ENCODE measurements around the gene TASP1. TPM values are rescaled to one million over a fixed set of nuclear protein-coding genes. Genes with fewer than 3 reads are reported as not detected.
"Not testable (repeated sequence)": the region's sequence is repeated elsewhere in the genome, so short reads cannot be mapped to it uniquely, and the experiment has no call there.

Gene TASP1, protein sequence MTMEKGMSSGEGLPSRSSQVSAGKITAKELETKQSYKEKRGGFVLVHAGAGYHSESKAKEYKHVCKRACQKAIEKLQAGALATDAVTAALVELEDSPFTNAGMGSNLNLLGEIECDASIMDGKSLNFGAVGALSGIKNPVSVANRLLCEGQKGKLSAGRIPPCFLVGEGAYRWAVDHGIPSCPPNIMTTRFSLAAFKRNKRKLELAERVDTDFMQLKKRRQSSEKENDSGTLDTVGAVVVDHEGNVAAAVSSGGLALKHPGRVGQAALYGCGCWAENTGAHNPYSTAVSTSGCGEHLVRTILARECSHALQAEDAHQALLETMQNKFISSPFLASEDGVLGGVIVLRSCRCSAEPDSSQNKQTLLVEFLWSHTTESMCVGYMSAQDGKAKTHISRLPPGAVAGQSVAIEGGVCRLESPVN
- 4.6 TPM for polyA plus RNA-seq (2013, experiment 1 of 2; ENCODE audit: insufficient read length)
- polyA plus RNA-seq (2013, experiment 2 of 2; ENCODE audit: insufficient read length) = 4.3 TPM

DNA sequence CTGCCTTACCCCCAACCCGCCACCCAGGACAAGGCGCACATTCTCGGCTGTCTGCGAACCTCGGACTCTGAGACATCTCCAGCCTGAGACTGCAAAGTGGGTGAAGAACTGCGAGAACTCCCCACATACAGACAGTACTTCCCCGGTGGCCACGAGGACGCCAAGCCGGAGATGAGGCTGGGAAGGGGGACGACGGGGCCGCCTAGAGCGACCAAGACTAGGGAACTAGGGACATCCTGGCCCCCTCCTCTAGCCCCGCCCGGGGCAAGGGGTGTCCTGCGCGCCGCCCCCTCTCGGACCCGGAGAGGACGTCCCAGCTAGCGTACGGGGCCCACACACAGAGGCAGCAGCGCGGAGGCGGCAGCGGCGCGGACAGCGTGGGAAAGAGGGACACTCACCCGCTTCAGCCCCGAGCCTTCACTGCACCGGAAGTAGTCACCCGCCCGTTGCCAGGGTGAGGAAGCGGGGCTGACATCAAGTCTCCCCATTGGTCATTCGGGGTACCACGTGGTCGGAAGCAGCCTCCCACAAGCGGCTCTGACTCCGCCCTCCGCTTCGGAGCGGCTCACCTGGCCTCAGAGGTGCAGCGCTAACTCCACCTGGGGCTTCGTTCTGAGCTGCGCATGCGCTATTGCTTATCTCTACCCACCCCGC, at the start of gene TASP1:
Gene TASP1 (minus strand): TSS at position 437 of the 654 bp plus-strand sequence. CDS start 8,854 bp downstream, outside the sequence.
- DNase-seq = peak; percentile 93

DNA sequence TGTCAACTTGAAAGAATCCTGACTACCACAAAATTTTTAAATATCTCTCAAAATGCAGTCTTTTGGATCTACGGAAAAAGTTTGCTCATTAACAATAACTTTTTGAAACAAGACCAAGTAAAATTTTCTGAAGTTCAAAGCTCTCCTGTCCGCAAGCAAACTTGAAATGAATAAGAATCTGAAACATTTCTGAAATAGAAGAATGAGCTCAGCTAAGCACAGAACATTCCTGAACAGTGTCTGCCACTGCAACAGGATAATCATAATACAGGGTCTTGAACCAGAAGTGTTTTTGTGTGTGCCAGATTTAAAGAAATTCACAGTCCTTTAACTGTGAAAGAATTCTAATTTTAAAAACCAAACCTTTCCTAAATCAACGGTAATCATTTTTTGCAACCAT, 49.1 kb upstream of the TASP1 start:
- DNase-seq = no peak

DNA sequence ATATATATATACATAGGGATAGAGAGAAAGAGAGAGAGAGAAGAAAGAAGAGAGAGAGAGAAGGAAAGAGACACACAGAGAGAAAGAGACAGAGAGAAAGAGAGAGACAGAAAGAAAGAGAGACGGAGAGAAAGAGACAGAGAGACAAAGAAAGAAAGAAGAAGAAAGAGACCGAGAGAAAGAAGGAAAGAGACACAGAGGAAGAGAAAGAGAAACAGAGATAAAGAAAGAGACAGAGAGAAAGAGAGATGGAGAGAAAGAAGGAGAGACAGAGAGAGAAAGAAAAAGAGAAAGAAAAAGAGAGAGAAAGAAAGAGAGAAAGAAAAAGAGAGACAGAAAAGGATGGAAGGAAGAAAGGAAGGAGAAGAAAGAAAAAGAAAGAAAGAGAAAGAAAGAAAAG, 46.9 kb upstream of the TASP1 start:
- DNase-seq = no peak

DNA sequence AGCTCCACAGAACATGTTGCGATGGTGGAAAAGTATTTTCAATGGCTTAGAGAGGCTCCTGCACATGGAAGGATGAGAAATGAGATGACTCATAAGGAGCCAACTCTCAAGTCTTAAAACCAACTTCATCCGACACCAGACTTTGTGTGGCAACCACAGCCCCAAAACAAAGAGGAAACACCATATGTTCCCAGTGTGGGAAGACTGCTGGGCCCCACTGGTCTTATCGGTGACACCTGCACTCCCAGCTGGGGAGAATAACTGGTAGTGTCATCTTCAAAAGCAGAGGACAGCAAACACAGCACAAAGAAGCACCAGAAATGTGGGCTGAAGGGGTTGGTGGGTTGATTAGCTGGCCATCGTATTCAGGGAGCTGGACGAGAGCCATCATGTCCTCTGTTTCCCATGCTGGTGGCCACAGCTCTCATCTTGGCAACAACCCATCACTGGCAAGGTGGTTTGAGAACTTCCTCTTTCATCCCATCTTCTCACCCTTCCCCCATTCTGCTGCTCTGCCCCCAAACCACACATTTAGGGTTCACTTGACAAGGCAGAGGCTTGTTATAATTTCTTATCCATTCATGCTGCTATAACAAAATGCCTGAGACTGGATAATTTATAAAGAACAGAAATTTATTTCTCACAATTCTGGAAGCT, 46.0 kb upstream of the TASP1 start:
- no peak for DNase-seq

DNA sequence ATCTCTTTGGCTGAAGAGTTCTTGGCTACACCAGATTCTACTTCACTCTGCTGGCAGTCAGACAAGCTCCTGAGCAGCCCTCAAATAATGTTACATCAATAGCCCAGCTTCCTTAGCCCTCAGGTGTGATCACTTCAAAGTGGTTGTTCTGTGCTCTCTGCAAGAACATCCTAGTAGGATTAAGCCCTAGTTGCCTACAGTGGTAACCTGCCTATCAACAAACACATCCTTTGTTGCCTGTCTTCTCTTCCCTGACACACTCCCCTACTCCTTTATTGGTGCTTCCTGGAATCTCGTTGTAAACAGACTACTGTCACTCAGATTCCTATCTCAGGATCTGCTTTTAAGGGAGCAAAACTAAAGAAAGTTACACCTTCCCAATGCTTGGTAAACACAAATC, 45.1 kb upstream of the TASP1 start:
- no peak for DNase-seq

DNA sequence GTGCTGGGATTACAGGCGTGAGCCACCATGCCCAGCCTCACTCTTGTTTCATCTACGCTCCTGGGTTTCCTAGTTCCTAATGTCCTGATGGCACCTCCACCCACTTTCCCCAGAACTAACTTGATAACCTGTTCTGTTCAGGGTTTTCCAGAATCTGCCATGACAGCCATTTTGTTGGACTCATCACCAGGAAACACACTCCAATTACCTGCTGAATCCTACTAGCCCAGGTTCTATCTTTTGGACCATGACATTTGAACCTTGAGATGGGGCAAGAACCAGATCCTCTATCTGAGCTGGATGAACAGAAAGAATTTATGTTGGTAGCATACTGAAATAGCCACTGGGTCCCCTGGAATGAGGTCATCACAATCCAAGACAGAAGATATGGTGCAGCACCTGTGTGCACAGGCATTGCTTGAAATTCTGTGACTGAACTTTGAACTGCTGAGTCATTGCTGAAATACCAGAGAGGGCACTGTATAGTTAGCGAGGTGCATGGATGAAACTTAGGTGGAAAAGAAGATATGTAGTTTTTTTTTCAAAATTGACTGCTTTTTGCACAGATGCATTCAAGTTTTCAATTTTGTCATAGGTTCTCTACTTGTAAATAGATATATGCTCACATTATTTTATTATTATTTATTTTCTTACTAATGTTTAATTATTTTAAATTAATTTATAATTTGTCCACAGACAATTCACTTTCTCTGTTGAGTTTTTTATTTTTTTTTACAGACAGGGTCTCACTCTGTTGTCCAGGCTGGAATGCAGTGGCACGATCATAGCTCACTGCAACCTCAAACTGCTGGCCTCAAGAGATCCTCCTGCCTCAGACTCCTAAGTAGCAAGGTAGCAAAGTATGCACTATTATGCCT, 42.8 kb upstream of the TASP1 start:
- DNase-seq = no peak

DNA sequence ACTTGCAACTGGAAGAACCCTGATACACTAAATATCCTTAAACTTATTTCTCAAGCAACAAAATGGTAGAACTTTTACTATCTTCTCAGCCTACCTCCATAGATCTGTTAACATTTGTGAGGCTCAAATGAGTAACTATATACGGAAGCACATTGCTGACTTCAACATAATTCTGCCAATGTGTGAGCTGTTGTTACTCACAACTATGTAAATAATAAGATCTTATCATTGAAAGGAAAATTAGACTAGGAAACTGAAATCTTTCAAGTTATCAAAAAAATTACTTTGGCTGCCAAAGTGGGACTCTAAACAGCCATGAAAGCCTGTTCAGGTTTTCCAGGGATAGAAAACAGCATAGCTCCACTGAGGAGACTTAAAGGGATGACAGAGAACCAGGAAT, 40.2 kb upstream of the TASP1 start:
- no peak for DNase-seq

DNA sequence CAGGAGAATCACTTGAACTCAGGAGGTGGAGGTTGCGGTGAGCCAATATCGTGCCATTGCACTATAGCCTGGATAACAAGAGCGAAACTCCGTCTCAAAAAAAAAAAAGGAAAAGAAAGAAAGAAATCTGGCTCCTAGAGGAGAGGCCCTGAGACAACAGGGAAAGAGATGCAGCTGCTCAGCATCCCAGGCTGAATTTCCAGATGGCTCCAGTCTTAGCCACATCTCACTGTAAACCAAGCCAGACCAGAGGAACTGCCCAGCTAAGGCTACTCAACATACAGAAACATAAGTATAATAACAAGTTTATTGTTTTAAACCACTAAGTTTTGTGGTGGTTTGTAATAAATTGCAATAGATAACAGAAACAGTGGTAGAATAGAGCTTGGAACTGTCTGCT, 38.5 kb upstream of the TASP1 start:
- DNase-seq = no peak

DNA sequence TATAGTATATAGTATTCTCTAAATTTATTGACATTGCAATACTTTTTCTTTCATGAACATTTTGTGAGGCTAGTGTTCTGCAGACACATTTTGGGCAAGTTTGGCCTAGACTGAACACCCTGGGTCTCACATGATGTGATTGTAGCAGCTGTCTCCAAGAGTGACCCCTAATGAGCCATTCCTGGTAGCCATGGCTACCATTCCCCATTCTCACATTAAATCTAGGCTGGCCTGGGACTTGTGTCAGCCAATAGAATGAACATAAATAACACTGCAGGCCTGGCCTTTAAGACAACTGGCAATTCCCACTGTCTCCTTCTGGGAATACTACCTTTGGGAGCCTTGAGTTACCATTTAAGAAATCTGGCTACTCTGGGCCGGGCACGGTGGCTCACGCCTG, 38.0 kb upstream of the TASP1 start:
- DNase-seq = no peak

DNA sequence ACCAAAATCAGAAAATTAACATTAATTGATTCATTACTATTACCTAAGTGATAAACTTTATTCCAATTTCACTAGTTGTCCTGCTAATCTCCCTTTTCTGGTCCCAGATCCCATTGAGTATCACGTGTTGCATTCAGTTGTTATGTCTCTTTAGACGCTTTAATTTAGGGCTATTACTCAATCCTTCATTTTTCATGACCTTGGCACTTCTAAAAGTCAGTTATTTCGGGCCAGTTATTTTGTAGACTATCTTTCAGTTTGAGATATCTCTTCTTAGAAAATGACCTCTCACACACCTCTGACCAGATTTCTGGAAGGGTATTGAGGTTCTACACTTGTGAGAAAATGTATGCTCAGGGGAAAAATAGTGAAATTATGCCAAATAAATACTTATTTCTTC, 34.0 kb upstream of the TASP1 start:
- DNase-seq = no peak

DNA sequence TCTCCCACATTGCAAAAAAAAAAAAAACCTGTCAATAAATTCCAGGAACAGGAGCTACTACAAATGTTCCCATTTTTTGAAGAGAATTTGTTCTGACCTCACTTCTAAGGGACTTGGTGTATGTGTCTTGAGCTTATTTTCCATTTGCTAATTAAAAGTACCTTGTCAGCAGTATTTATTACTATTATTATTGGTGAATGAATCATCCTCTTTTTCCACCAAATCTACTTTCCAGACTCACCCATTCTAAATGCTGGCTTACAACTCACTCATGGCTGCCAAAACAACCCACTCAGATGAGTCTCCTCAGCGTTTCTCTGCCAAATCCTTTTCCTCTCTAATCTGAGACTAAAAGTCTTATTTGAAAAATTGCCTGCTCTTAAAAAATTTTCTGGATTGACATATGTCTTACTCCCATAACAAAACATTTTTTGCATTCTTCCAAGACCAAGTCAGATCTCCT, 33.2 kb upstream of the TASP1 start:
- DNase-seq = peak; percentile 89

DNA sequence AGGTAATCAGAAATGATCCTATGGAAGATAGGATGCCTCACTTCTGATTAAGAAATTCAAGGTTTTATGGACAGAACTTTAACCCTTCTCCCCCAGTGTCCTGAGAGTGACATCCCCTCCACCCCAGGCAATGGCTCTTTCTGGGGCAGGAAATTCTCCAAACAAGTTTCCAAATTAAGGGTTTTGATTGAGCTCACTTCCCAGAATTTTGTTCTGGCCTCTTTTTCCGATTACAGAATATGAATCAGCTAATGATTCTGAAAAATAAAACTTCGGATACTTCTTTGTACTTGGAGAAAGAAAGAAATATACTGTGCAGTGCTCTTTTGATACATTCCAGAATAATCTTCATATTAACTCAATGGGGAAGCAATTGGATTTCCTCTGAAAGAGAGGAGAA, 32.8 kb upstream of the TASP1 start:
- no peak for DNase-seq

DNA sequence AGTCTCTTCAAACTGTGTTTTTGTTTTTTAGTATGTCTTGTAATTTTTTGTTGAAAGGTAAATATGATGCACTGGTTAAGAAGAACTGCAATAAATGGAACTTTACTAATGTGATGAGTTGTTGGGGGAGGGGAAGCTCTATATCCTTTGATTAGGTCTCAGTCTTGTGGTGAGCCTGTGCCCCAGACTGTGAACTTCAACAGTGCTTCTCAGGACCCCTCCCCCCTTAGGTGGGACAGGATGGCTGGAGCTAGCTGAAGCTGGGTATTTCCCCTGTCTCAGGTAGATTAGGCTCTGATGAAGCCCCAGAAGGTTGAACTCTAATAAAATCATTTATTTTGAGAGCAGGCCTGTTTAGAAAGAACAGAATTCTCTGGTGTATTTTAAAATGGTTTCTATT, 31.4 kb upstream of the TASP1 start:
- no peak for DNase-seq

DNA sequence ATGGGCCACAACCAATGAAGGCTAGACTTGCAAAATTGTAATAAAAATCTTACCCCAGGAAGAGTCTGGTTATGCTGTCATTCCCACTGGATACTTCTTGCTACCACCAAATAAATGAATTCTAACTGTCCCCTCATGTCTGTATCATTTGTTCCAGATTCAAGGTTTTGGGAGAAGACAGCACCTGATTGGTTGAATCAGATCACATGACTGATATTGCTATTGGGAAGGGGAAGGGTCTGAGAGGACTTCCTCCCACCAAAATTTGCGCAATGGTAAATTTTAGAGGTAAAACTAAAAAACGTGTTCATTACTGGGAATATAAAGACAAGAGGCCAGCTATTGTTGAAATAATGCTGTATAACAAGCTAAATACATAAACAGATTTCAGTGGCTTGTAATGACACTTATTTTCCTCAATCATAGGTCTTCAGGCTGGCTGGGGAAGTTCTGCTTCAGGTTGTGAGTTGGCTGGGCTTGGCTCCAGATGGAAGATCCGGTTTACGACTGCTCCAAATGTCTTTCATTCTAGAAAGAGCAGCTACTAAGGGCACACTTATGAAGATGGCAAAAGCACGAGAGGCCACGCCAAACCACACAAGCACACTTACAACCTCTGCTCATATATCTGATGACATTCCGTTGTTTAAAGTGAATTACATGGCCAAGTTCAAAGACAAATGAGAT, 27.1 kb upstream of the TASP1 start:
- DNase-seq = no peak

DNA sequence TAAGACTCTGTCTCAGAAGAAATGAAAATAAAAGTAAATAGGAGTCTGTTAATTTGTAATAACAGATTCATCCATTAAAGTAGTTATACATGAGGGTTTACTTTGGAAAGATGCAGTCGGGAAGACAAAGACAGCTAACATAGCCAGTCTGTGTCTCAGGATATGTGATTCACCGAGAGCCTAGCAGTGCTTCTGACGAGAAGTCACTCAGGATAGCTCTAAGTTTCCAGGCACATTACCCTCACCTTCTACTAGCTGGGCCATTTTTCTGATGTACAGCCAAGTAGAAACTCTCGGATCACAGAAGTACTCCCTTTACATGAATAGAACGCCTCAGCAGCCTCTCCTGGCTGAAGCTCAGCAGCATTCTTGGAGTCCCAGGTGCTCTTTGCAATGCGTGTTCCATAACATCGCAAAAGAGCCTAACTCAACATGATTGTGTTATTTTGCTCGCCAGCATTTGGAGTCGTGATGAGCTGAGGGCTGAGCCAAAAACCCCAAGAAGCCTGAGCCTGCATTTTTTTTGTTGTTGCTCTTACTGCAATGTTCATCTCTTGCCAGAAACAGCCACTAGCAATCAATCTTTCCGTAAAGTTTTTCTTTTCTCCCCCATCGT, 22.4 kb upstream of the TASP1 start:
- DNase-seq = peak; percentile 31

DNA sequence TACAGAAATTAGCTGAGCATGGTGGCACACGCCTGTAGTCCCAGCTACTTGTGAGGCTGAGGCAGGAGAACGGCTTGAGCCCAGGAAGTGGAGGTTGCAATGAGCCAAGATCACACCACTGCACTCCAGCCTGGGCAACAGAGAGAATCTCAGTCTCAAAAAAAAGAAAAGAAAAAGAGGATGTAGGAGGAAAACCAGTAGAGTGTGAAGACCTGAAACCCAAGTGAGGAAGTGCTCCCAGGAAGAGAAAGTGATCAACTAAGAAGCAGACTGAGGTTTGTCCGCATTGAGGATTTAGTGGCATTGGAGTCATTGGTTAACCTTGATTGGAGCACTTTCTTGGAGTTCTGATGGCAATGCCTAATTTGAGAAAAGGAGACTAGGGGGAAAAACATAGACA, 20.6 kb upstream of the TASP1 start:
- DNase-seq = no peak

DNA sequence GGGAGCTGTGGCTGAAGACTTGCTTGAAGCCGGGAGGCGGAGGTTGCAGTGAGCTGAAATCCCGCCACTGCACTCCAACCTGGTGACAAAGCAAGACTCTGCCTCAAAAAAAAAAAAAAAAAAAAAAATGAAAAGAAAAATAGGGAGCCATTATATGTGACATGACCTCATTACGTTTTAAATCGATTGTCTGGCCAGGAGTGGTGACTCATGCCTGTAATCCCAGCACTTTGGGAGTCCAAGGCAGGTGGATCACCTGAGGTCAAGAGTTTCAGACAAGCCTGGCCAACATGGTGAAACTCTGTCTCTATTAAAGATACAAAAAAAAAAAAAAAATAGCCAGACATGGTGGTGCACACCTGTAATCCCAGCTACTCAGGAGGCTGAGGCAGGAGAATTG, 19.3 kb upstream of the TASP1 start:
- DNase-seq = not testable (repeated sequence)

DNA sequence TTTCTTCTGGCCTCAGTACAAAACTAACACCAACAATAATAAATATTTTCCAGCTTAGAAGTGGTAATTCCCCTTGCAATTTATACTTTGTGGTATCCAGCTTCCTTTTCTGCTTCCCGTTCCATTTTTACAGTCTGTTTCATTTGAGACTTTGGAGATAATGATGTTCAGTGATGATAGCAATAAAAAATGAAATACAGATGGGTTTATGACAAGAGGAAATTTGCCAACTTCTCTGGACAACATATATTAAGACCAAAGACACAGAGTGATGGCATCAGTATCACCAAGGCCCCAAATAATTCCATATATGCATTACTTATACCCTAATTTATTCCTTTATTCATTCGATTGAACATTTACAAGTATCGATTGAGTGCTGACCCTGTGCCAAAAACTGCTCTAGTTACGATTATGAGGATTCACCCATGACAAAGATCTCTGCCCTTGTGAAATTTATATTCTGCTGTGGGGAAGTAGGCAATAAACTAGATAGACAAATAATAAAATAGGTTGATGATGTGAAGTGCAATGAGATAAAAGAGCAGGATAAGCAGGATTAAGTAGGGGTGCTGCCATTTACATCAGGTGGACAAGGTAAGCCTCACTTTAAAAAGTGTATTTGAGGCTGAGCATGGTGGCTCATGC, 18.1 kb upstream of the TASP1 start:
- DNase-seq = no peak

DNA sequence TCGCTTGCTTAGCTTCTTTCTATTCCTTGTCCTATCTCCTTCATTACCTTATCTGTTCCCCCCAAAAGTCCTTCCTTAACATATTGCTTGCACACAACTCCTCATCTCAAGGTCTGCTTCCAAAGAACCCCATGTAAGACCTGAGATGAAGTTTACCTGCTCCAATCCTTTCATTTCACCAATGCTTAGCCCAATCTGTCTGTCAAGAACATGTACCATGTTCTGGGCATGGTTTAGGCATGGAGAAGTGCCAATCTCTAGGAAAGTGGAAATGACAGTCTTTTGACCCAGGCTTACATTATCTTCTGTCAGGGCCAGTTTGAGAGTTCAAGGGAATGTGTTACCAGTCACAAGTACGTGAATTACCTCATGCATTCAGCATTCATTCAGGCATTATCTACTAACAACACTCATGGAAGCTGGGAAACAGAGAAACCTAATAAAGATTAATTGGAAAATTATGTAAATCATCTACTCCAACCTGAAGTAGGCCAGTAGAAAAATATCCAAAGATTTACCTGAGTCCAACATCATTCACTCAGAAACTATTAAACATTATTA, 15.8 kb upstream of the TASP1 start:
- no peak for DNase-seq

DNA sequence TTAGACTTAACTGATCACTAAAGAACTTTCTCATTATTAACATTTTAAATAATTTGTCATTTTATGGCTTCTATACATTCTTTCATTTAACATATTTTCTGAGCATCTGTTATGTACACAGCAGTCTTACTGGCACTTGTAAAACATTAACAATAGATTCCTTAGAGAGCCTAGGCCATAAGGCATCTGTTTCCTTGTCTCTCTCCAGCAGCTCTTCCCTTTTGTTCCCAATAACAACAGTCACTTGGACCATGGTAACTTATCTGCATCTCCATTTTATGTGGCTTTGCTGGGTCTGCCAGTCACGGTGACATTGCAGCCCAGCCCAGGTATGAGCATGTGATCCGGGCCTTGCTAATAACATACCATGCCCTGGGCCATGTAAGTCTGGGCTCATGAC, 11.7 kb upstream of the TASP1 start:
- DNase-seq = no peak
